ENCODE measurements around the gene KCNJ3.

KCNJ3 gene

GRCh38 chr2:154837035-154837434 is 138.5 kb downstream of the KCNJ3 start:
- Histone ChIP-seq H3K14ac (ENCODE audit: low read length in 2 of 2) (no peak overlapping the region), H3K18ac (ENCODE audit: low read depth in 1 of 2, low read length in 2 of 2) (no peak overlapping the region), H2AFZ (ENCODE audit: low read depth, low read length) (no peak overlapping the region), H2BK120ac (ENCODE audit: low read depth, low read length) (no peak overlapping the region), H3K79me1 (replicated peaks; ENCODE audit: low read length, poor library complexity, severe bottlenecking) (no peaks in the 10 kb centered on the region), H2BK12ac (ENCODE audit: low read length in 2 of 2) (no peak overlapping the region), H2BK15ac (ENCODE audit: low read depth, poor library complexity, severe bottlenecking) (no peak overlapping the region), H3K36me3 (ENCODE audit: control insufficient read depth in 1 of 2, insufficient read depth in 2 of 2, low read depth in 1 of 2, low read length in 2 of 2) (no peaks in the 10 kb centered on the region), H3K9ac (ENCODE audit: low read length) (no peak overlapping the region), H3K23ac (ENCODE audit: low read length in 2 of 2) (no peak overlapping the region), H3K27me3 (ENCODE audit: control insufficient read depth in 1 of 2, insufficient read depth in 1 of 2, low read length in 2 of 2) (no peaks in the 10 kb centered on the region), H2BK5ac (ENCODE audit: low read depth, low read length, poor library complexity, severe bottlenecking) (no peak overlapping the region), H3K4me3 (ENCODE audit: insufficient read depth in 1 of 2, low read depth in 1 of 2, low read length in 2 of 2) (no peak overlapping the region), H3K9me3 (ENCODE audit: control insufficient read depth, low read length) (no peaks in the 10 kb centered on the region), H3K4ac (ENCODE audit: low read depth in 1 of 2, low read length in 2 of 2) (no peak overlapping the region), H3K27ac (ENCODE audit: low read length, poor library complexity, severe bottlenecking) (no peak overlapping the region), H3K4me1 (ENCODE audit: control insufficient read depth, insufficient read depth, low read depth, low read length) (no peaks in the 10 kb centered on the region), H3K4me2 (ENCODE audit: low read length, poor library complexity, severe bottlenecking) (no peak overlapping the region), H2AK5ac (ENCODE audit: low read length, severe bottlenecking) (no peak overlapping the region), H4K91ac (ENCODE audit: low read length) (no peak overlapping the region), H4K8ac (ENCODE audit: low read length) (no peak overlapping the region)
- WGBS = no CpG with 5 or more reads among the region's 2 CpGs
- DNase-seq = no peak

GRCh38 chr2:154844513-154844912 is 146.0 kb downstream of the KCNJ3 start:
- H2AK5ac ChIP-seq (ENCODE audit: low read length, severe bottlenecking) = no peak overlapping the region

GRCh38 chr2:154846842-154847241 is 148.3 kb downstream of the KCNJ3 start:
- no peak overlapping the region for H2BK12ac ChIP-seq (ENCODE audit: low read length in 2 of 2)
- no peak overlapping the region for H3K4me3 ChIP-seq (ENCODE audit: insufficient read depth in 1 of 2, low read depth in 1 of 2, low read length in 2 of 2)
- no peak overlapping the region for H3K4ac ChIP-seq (ENCODE audit: low read depth in 1 of 2, low read length in 2 of 2)
- no peak overlapping the region for H2AK5ac ChIP-seq (ENCODE audit: low read length, severe bottlenecking)
- no peak for DNase-seq
- H3K23ac ChIP-seq (ENCODE audit: low read length in 2 of 2) = no peak overlapping the region
- no peak overlapping the region for H3K18ac ChIP-seq (ENCODE audit: low read depth in 1 of 2, low read length in 2 of 2)
- H2BK5ac ChIP-seq (ENCODE audit: low read depth, low read length, poor library complexity, severe bottlenecking) = no peak overlapping the region
- H2AFZ ChIP-seq (ENCODE audit: low read depth, low read length) = no peak overlapping the region
- no peak overlapping the region for H2BK120ac ChIP-seq (ENCODE audit: low read depth, low read length)
- no peak overlapping the region for H3K14ac ChIP-seq (ENCODE audit: low read length in 2 of 2)
- no peak overlapping the region for H3K9ac ChIP-seq (ENCODE audit: low read length)
- H3K27ac ChIP-seq (ENCODE audit: low read length, poor library complexity, severe bottlenecking) = no peak overlapping the region
- no peaks in the 10 kb centered on the region for H3K27me3 ChIP-seq (ENCODE audit: control insufficient read depth in 1 of 2, insufficient read depth in 1 of 2, low read length in 2 of 2)
- H4K91ac ChIP-seq (ENCODE audit: low read length) = no peak overlapping the region
- no peaks in the 10 kb centered on the region for H3K79me1 ChIP-seq (replicated peaks; ENCODE audit: low read length, poor library complexity, severe bottlenecking)
- no peaks in the 10 kb centered on the region for H3K36me3 ChIP-seq (ENCODE audit: control insufficient read depth in 1 of 2, insufficient read depth in 2 of 2, low read depth in 1 of 2, low read length in 2 of 2)
- H3K4me1 ChIP-seq (ENCODE audit: control insufficient read depth, insufficient read depth, low read depth, low read length) = no peaks in the 10 kb centered on the region
- H4K8ac ChIP-seq (ENCODE audit: low read length) = no peak overlapping the region
- H2BK15ac ChIP-seq (ENCODE audit: low read depth, poor library complexity, severe bottlenecking) = no peak overlapping the region
- no CpG with 5 or more reads among the region's 1 CpG for WGBS
- no peak overlapping the region for H3K4me2 ChIP-seq (ENCODE audit: low read length, poor library complexity, severe bottlenecking)
- no peaks in the 10 kb centered on the region for H3K9me3 ChIP-seq (ENCODE audit: control insufficient read depth, low read length)

More at GRCh38 chr2:154844513-154844912, 146.0 kb downstream of the KCNJ3 start:
- Histone ChIP-seq H3K27ac (ENCODE audit: low read length, poor library complexity, severe bottlenecking) (no peak overlapping the region), H3K23ac (ENCODE audit: low read length in 2 of 2) (no peak overlapping the region), H3K79me1 (replicated peaks; ENCODE audit: low read length, poor library complexity, severe bottlenecking) (no peaks in the 10 kb centered on the region), H2AFZ (ENCODE audit: low read depth, low read length) (no peak overlapping the region), H3K18ac (ENCODE audit: low read depth in 1 of 2, low read length in 2 of 2) (no peak overlapping the region), H2BK12ac (ENCODE audit: low read length in 2 of 2) (no peak overlapping the region), H3K9me3 (ENCODE audit: control insufficient read depth, low read length) (no peaks in the 10 kb centered on the region), H3K4me1 (ENCODE audit: control insufficient read depth, insufficient read depth, low read depth, low read length) (no peaks in the 10 kb centered on the region), H3K14ac (ENCODE audit: low read length in 2 of 2) (no peak overlapping the region), H3K4ac (ENCODE audit: low read depth in 1 of 2, low read length in 2 of 2) (no peak overlapping the region), H2BK5ac (ENCODE audit: low read depth, low read length, poor library complexity, severe bottlenecking) (no peak overlapping the region), H2BK15ac (ENCODE audit: low read depth, poor library complexity, severe bottlenecking) (no peak overlapping the region), H3K4me3 (ENCODE audit: insufficient read depth in 1 of 2, low read depth in 1 of 2, low read length in 2 of 2) (no peak overlapping the region), H3K36me3 (ENCODE audit: control insufficient read depth in 1 of 2, insufficient read depth in 2 of 2, low read depth in 1 of 2, low read length in 2 of 2) (no peaks in the 10 kb centered on the region), H3K9ac (ENCODE audit: low read length) (no peak overlapping the region), H3K4me2 (ENCODE audit: low read length, poor library complexity, severe bottlenecking) (no peak overlapping the region), H3K27me3 (ENCODE audit: control insufficient read depth in 1 of 2, insufficient read depth in 1 of 2, low read length in 2 of 2) (no peaks in the 10 kb centered on the region), H4K91ac (ENCODE audit: low read length) (no peak overlapping the region), H4K8ac (ENCODE audit: low read length) (no peak overlapping the region), H2BK120ac (ENCODE audit: low read depth, low read length) (no peak overlapping the region)
- DNase-seq = no peak
- WGBS = 86% methylated on average over 6 of the region's 7 CpGs

GRCh38 chr2:154849482-154849881 is 151.0 kb downstream of the KCNJ3 start:
- H3K79me1 ChIP-seq (replicated peaks; ENCODE audit: low read length, poor library complexity, severe bottlenecking) = no peaks in the 10 kb centered on the region
- no peak overlapping the region for H3K18ac ChIP-seq (ENCODE audit: low read depth in 1 of 2, low read length in 2 of 2)
- no peak overlapping the region for H2AFZ ChIP-seq (ENCODE audit: low read depth, low read length)
- H3K23ac ChIP-seq (ENCODE audit: low read length in 2 of 2) = no peak overlapping the region
- H3K27ac ChIP-seq (ENCODE audit: low read length, poor library complexity, severe bottlenecking) = no peak overlapping the region
- H3K9me3 ChIP-seq (ENCODE audit: control insufficient read depth, low read length) = no peaks in the 10 kb centered on the region
- H3K9ac ChIP-seq (ENCODE audit: low read length) = no peak overlapping the region
- WGBS = no CpG with 5 or more reads among the region's 3 CpGs
- H4K91ac ChIP-seq (ENCODE audit: low read length) = no peak overlapping the region
- no peak overlapping the region for H3K14ac ChIP-seq (ENCODE audit: low read length in 2 of 2)
- no peaks in the 10 kb centered on the region for H3K27me3 ChIP-seq (ENCODE audit: control insufficient read depth in 1 of 2, insufficient read depth in 1 of 2, low read length in 2 of 2)
- no peak overlapping the region for H2BK15ac ChIP-seq (ENCODE audit: low read depth, poor library complexity, severe bottlenecking)
- DNase-seq = no peak
- H2BK12ac ChIP-seq (ENCODE audit: low read length in 2 of 2) = no peak overlapping the region
- H2AK5ac ChIP-seq (ENCODE audit: low read length, severe bottlenecking) = no peak overlapping the region
- H2BK5ac ChIP-seq (ENCODE audit: low read depth, low read length, poor library complexity, severe bottlenecking) = no peak overlapping the region
- H4K8ac ChIP-seq (ENCODE audit: low read length) = no peak overlapping the region
- no peaks in the 10 kb centered on the region for H3K36me3 ChIP-seq (ENCODE audit: control insufficient read depth in 1 of 2, insufficient read depth in 2 of 2, low read depth in 1 of 2, low read length in 2 of 2)
- no peak overlapping the region for H2BK120ac ChIP-seq (ENCODE audit: low read depth, low read length)
- H3K4ac ChIP-seq (ENCODE audit: low read depth in 1 of 2, low read length in 2 of 2) = no peak overlapping the region
- no peak overlapping the region for H3K4me2 ChIP-seq (ENCODE audit: low read length, poor library complexity, severe bottlenecking)
- no peak overlapping the region for H3K4me3 ChIP-seq (ENCODE audit: insufficient read depth in 1 of 2, low read depth in 1 of 2, low read length in 2 of 2)
- no peaks in the 10 kb centered on the region for H3K4me1 ChIP-seq (ENCODE audit: control insufficient read depth, insufficient read depth, low read depth, low read length)

All from mesenchymal stem cell (in vitro differentiated cells and primary cell).